Activated CD8-positive, alpha-beta memory T cell treated with anti-CD3 and anti-CD28 coated beads, Interleukin-2, amount 10 ng/mL, durations not matched to agents 7 days and 5 days (primary cell): ENCODE results near the gene SLC22A3. TPM values are rescaled to one million over a fixed set of nuclear protein-coding genes. Genes with fewer than 3 reads are reported as not detected.

Source experiments
- ATAC-seq: fragments of 150-1000 bp; cut with Tn5 transposase; one replicate; pipeline ENCODE4 v1.10.0; 2021; ENCODE audit warnings: moderate library complexity
- CTCF ChIA-PET: fragments of 350-600 bp; sonication (Branson Sonifier 250); formaldehyde crosslinking; loops from one replicate; lab custom pipeline; 2021; ENCODE audit warnings: antibody characterized with exemption; lab: Charles Lee
- DNase-seq: peaks from one replicate; pipeline ENCODE4 v3.0.0-alpha.2; 2020
- H3K27ac Mint-ChIP-seq: one replicate; pipeline ENCODE4 v1.8.0; 2021; ENCODE audit warnings: mild to moderate bottlenecking, mixed read lengths
- H3K27me3 Mint-ChIP-seq: one replicate; pipeline ENCODE4 v1.8.0; 2021; ENCODE audit warnings: mixed read lengths
- H3K36me3 Mint-ChIP-seq: one replicate; pipeline ENCODE4 v1.8.0; 2021; ENCODE audit warnings: mild to moderate bottlenecking, mixed read lengths
- H3K4me1 Mint-ChIP-seq: one replicate; pipeline ENCODE4 v1.8.0; 2021; ENCODE audit warnings: mixed read lengths
- H3K4me3 Mint-ChIP-seq: one replicate; pipeline ENCODE4 v1.8.0; 2021; ENCODE audit warnings: mild to moderate bottlenecking, moderate library complexity, mixed read lengths
- H3K9me3 Mint-ChIP-seq: one replicate; pipeline ENCODE4 v1.8.0; 2022; ENCODE audit warnings: low read depth, mixed read lengths
- total RNA-seq, 2 experiments: library from RNA; stranded (reverse); gene quantifications; one replicate each; pipeline ENCODE4 v1.2.3, GENCODE V29; 2021

Gene SLC22A3
- total RNA-seq, 2 experiments from 2014 or later: not detected

- Mint-ChIP-seq H3K27me3 (peaks cover 11% of the 10 kb centered on the region), H3K4me3 (no peak overlapping the region)
Measured at GRCh38 chr6:160419488-160419887, 71.3 kb downstream of the SLC22A3 start.

GRCh38 chr6:160420253-160420968 lies 72.2 kb downstream of the SLC22A3 start:
- CTCF ChIA-PET: no interaction called here
- no peaks in the 10 kb centered on the region for H3K36me3 Mint-ChIP-seq
- ATAC-seq: no peak
- DNase-seq: no peak
- no peaks in the 10 kb centered on the region for H3K4me1 Mint-ChIP-seq
- H3K4me3 Mint-ChIP-seq: no peak overlapping the region
- no peak overlapping the region for H3K27ac Mint-ChIP-seq
- H3K9me3 Mint-ChIP-seq: no peaks in the 10 kb centered on the region
- peaks cover 18% of the 10 kb centered on the region for H3K27me3 Mint-ChIP-seq

More at GRCh38 chr6:160419488-160419887, 71.3 kb downstream of the SLC22A3 start:
- ATAC-seq (no peak), DNase-seq (no peak)
- Mint-ChIP-seq H3K36me3 (no peaks in the 10 kb centered on the region), H3K4me1 (no peaks in the 10 kb centered on the region), H3K9me3 (no peaks in the 10 kb centered on the region), H3K27ac (no peak overlapping the region)
- CTCF ChIA-PET: no interaction called here

GRCh38 chr6:160420969-160421556 lies 72.9 kb downstream of the SLC22A3 start:
- CTCF ChIA-PET: no interaction called here
- Mint-ChIP-seq H3K4me1 (peaks cover under 1% of the 10 kb centered on the region), H3K36me3 (no peaks in the 10 kb centered on the region), H3K27me3 (peaks cover 16% of the 10 kb centered on the region), H3K27ac (no peak overlapping the region), H3K4me3 (no peak overlapping the region), H3K9me3 (no peaks in the 10 kb centered on the region)
- DNase-seq (no peak), ATAC-seq (no peak)

GRCh38 chr6:160421854-160422253 lies 73.7 kb downstream of the SLC22A3 start:
- Mint-ChIP-seq H3K9me3 (no peaks in the 10 kb centered on the region), H3K27ac (no peak overlapping the region), H3K36me3 (no peaks in the 10 kb centered on the region), H3K4me3 (no peak overlapping the region), H3K27me3 (peaks cover 21% of the 10 kb centered on the region), H3K4me1 (peaks cover 8% of the 10 kb centered on the region)
- no peak for DNase-seq
- CTCF ChIA-PET: no interaction called here
- no peak for ATAC-seq

- Mint-ChIP-seq H3K27me3 (peaks cover 29% of the 10 kb centered on the region), H3K36me3 (no peaks in the 10 kb centered on the region), H3K27ac (no peak overlapping the region), H3K4me3 (no peak overlapping the region), H3K9me3 (no peaks in the 10 kb centered on the region), H3K4me1 (peaks cover 8% of the 10 kb centered on the region)
- DNase-seq (no peak), ATAC-seq (no peak)
- CTCF ChIA-PET: no interaction called here
Measured at GRCh38 chr6:160424256-160424655, 76.1 kb downstream of the SLC22A3 start.

- CTCF ChIA-PET: interaction anchor here (0.9 kb wide), 1 partner anchor 10 kb away, joined by 3 read pairs; no protein-coding TSS in a partner anchor
- no peaks in the 10 kb centered on the region for H3K9me3 Mint-ChIP-seq
Measured at GRCh38 chr6:160426136-160426535, 78.0 kb downstream of the SLC22A3 start.

GRCh38 chr6:160427312-160428068 lies 79.3 kb downstream of the SLC22A3 start:
- CTCF ChIA-PET: no interaction called here
- Mint-ChIP-seq H3K27me3 (peaks cover 29% of the 10 kb centered on the region), H3K4me1 (peaks cover 8% of the 10 kb centered on the region), H3K27ac (no peak overlapping the region), H3K4me3 (no peak overlapping the region), H3K9me3 (no peaks in the 10 kb centered on the region), H3K36me3 (no peaks in the 10 kb centered on the region)
- no peak for DNase-seq
- no peak for ATAC-seq

More at GRCh38 chr6:160426136-160426535, 78.0 kb downstream of the SLC22A3 start:
- Mint-ChIP-seq H3K4me1 (peaks cover 8% of the 10 kb centered on the region), H3K36me3 (no peaks in the 10 kb centered on the region), H3K27ac (no peak overlapping the region), H3K4me3 (no peak overlapping the region), H3K27me3 (peaks cover 31% of the 10 kb centered on the region)
- DNase-seq (no peak), ATAC-seq (no peak)

- peaks cover 8% of the 10 kb centered on the region for H3K4me1 Mint-ChIP-seq
- no peak for ATAC-seq
- no peaks in the 10 kb centered on the region for H3K9me3 Mint-ChIP-seq
- CTCF ChIA-PET: no interaction called here
- no peak overlapping the region for H3K4me3 Mint-ChIP-seq
- peaks cover 29% of the 10 kb centered on the region for H3K27me3 Mint-ChIP-seq
- no peak for DNase-seq
- H3K36me3 Mint-ChIP-seq: no peaks in the 10 kb centered on the region
- H3K27ac Mint-ChIP-seq: no peak overlapping the region
Measured at GRCh38 chr6:160428069-160428430, 79.9 kb downstream of the SLC22A3 start.

GRCh38 chr6:160428818-160429619 lies 80.8 kb downstream of the SLC22A3 start:
- no peak for DNase-seq
- H3K9me3 Mint-ChIP-seq: no peaks in the 10 kb centered on the region
- no peak overlapping the region for H3K27ac Mint-ChIP-seq
- H3K4me3 Mint-ChIP-seq: no peak overlapping the region
- ATAC-seq: no peak
- CTCF ChIA-PET: no interaction called here
- H3K36me3 Mint-ChIP-seq: no peaks in the 10 kb centered on the region
- peaks cover 29% of the 10 kb centered on the region for H3K27me3 Mint-ChIP-seq
- H3K4me1 Mint-ChIP-seq: peaks cover 8% of the 10 kb centered on the region

- DNase-seq (no peak), ATAC-seq (no peak)
- Mint-ChIP-seq H3K36me3 (no peaks in the 10 kb centered on the region), H3K27me3 (peaks cover 27% of the 10 kb centered on the region), H3K4me1 (peaks cover 8% of the 10 kb centered on the region), H3K9me3 (no peaks in the 10 kb centered on the region), H3K4me3 (no peak overlapping the region), H3K27ac (no peak overlapping the region)
- CTCF ChIA-PET: no interaction called here
Measured at GRCh38 chr6:160429620-160429895, 81.4 kb downstream of the SLC22A3 start.

GRCh38 chr6:160430203-160430602 lies 82.0 kb downstream of the SLC22A3 start:
- H3K27ac Mint-ChIP-seq: no peak overlapping the region
- no peak overlapping the region for H3K4me3 Mint-ChIP-seq
- peaks cover 8% of the 10 kb centered on the region for H3K4me1 Mint-ChIP-seq
- DNase-seq: no peak
- no peak for ATAC-seq
- H3K36me3 Mint-ChIP-seq: no peaks in the 10 kb centered on the region
- CTCF ChIA-PET: no interaction called here
- no peaks in the 10 kb centered on the region for H3K9me3 Mint-ChIP-seq
- H3K27me3 Mint-ChIP-seq: peaks cover 22% of the 10 kb centered on the region

GRCh38 chr6:160430751-160431150 lies 82.6 kb downstream of the SLC22A3 start:
- Mint-ChIP-seq H3K4me3 (no peak overlapping the region), H3K27ac (no peak overlapping the region), H3K27me3 (peaks cover 24% of the 10 kb centered on the region), H3K4me1 (peaks cover 9% of the 10 kb centered on the region), H3K36me3 (no peaks in the 10 kb centered on the region), H3K9me3 (no peaks in the 10 kb centered on the region)
- DNase-seq (no peak), ATAC-seq (no peak)
- CTCF ChIA-PET: interaction anchor here (0.6 kb wide), 1 partner anchor 906 kb away, joined by 3 read pairs; no protein-coding TSS in a partner anchor

- no peaks in the 10 kb centered on the region for H3K36me3 Mint-ChIP-seq
- CTCF ChIA-PET: interaction anchor here (0.6 kb wide), 1 partner anchor 907 kb away, joined by 3 read pairs; no protein-coding TSS in a partner anchor
- no peaks in the 10 kb centered on the region for H3K9me3 Mint-ChIP-seq
- H3K27me3 Mint-ChIP-seq: peaks cover 27% of the 10 kb centered on the region
- H3K4me3 Mint-ChIP-seq: no peak overlapping the region
- peaks cover 11% of the 10 kb centered on the region for H3K4me1 Mint-ChIP-seq
- ATAC-seq (no peak), DNase-seq (no peak)
- no peak overlapping the region for H3K27ac Mint-ChIP-seq
Measured at GRCh38 chr6:160431226-160431625, 83.0 kb downstream of the SLC22A3 start.
